Activated naive CD4-positive, alpha-beta T cell treated with anti-CD3 and anti-CD28 coated beads, Interleukin-2, amount 50 U/mL, for 24 hours (primary cell): Measurements from ENCODE around the gene EXOSC5.
"Not testable (repeated sequence)": the region's sequence is repeated elsewhere in the genome, so short reads cannot be mapped to it uniquely, and the experiment has no call there.

Source experiments
- H3K27ac Mint-ChIP-seq: one replicate; pipeline ENCODE4 v1.8.0; 2021; ENCODE audit warnings: mild to moderate bottlenecking, mixed read lengths
- H3K27me3 Mint-ChIP-seq: one replicate; pipeline ENCODE4 v1.8.0; 2021; ENCODE audit warnings: mixed read lengths
- H3K36me3 Mint-ChIP-seq: one replicate; pipeline ENCODE4 v1.8.0; 2021; ENCODE audit warnings: mixed read lengths
- H3K4me1 Mint-ChIP-seq: one replicate; pipeline ENCODE4 v1.8.0; 2021; ENCODE audit warnings: mixed read lengths
- H3K4me3 Mint-ChIP-seq: one replicate; pipeline ENCODE4 v1.8.0; 2021; ENCODE audit warnings: mild to moderate bottlenecking, mixed read lengths
- H3K9me3 Mint-ChIP-seq: one replicate; pipeline ENCODE4 v1.8.0; 2021; ENCODE audit warnings: mixed read lengths

Gene EXOSC5

DNA sequence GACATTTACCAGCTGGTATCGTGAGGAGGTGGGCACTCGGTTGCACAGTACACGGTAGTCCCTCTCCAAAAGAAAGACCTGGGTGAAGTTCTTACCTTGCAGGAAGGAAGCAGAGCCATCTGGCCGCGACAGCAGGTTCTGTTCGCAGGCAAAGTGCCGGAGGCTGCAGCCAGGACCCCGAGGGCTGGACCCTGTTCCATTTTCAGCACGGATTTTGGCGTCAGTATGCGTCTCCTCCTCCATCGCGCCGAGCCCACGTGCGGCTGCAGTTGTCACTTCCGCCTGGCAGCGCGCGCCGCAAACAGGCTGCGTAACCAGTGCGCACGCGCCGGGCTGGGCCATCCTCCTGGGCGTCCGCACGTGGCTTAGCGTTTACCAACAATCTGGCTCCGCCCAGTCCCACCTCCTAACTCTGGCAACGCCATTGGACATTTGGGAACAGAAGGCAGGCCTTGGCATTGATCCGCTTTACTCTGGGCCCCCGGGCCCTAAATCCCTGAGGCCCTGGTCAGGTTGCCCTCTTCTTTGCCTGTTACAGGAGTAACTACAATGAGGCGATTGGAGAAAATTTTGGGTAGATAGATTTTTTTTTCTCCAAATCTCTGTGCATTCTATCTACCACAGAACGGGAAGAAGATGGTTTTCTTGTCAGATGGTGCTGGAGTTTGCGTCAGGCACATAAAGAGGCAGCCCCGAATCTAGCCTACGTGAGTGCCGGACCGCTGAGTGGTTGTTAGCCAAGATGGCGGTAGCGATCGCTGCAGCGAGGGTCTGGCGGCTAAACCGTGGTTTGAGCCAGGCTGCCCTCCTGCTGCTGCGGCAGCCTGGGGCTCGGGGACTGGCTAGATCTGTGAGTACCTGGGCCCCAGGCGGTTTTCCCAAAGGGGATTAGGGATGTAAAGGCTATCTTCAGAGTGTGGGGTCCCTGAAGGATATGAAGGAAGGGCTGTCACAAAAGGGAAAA lies at the start of gene EXOSC5, which contains the start of gene BCKDHA:
TSS of gene EXOSC5 (minus strand) at position 274 of the 964 bp plus-strand sequence. CDS start at position 243, 31 bp downstream.
TSS of gene BCKDHA (plus strand) at position 733 of the 964 bp plus-strand sequence. CDS start at position 743, 10 bp downstream.
- H3K27ac Mint-ChIP-seq = peak within 1 kb of the TSS; percentile 99
- H3K27me3 Mint-ChIP-seq = no peaks in the 10 kb centered on the region
- no peaks in the 10 kb centered on the region for H3K9me3 Mint-ChIP-seq
- peaks cover 48% of the 10 kb centered on the region for H3K4me1 Mint-ChIP-seq
- H3K36me3 Mint-ChIP-seq = peaks cover 5% of the 10 kb centered on the region
- peak within 1 kb of the TSS; percentile 99 for H3K4me3 Mint-ChIP-seq

- Mint-ChIP-seq H3K4me1 (peaks cover 7% of the 10 kb centered on the region), H3K27me3 (peaks cover 1% of the 10 kb centered on the region), H3K27ac (no peak overlapping the region), H3K36me3 (no peaks in the 10 kb centered on the region), H3K4me3 (no peak overlapping the region), H3K9me3 (no peaks in the 10 kb centered on the region)
Observed at GRCh38 chr19:41445575-41445974, 48.4 kb upstream of the EXOSC5 start.

DNA sequence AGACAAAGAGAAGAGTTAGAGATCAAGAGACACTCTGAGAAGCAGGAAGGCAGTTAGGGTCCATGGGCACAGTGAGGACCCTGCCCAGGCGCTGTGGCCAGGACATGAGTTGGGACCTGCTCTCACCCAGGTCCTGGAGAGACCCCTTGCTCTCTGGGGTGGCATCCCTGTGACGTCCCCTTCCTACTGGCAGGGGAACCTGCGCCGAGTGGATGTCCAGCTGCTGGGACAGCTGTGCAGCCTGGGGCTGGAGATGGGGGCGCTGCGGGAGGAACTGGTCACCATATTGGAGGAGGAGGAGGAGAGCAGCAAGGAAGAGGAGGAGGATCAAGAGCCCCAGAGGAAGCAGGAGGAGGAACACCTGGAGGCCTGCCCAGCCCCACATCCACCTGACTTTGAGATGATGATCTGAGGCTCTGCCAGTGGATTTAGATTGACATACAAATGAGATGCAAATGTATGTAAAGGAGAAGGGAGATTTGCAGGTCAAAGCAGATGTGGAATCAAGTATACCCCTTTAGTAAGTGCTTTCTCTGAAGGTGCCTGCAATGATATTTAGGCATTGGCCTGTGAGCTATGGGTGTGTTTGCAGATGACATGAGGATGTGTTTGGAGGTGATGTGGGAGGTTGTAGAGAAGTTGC lies 46.8 kb upstream of the EXOSC5 start:
- H3K9me3 Mint-ChIP-seq = no peaks in the 10 kb centered on the region
- H3K4me3 Mint-ChIP-seq = no peak overlapping the region
- no peaks in the 10 kb centered on the region for H3K27me3 Mint-ChIP-seq
- no peaks in the 10 kb centered on the region for H3K4me1 Mint-ChIP-seq
- no peaks in the 10 kb centered on the region for H3K36me3 Mint-ChIP-seq
- peak overlapping the region; percentile 59 for H3K27ac Mint-ChIP-seq

GRCh38 chr19:41442473-41443355 lies 45.6 kb upstream of the EXOSC5 start, which contains the start of gene ERICH4:
TSS of gene ERICH4 (plus strand) at chr19:41443156. CDS start at chr19:41443170, 14 bp downstream.
- peaks cover 2% of the 10 kb centered on the region for H3K36me3 Mint-ChIP-seq

DNA sequence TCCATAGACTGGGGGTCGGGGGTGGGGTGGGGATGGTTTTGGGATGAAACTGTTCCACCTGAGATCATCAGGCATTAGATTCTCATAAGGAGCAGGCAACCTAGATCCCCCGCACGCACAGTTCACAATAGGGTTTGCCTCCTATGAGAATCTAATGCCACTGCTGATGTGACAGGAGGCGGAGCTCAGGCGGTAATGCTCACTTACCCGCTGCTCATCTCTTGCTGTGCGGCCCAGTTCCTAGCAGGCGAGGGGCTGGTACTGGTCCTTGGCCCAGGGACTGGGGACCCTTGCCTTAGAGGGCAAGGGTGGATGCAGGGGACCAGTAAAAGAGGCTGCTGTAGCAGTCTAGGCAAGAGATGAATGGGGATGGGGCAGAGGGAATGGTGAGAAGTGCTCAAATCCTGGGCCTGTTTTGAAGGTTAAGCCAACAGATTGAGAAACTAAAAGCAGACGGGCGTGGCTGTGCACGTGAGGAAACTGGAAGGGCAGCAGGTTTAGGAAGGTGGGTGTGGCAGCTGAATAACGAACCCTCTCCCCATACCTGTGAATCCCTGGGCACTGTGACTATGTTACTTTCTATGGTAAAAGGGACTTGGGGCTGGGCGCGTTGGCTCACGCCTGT lies 44.3 kb upstream of the EXOSC5 start:
- Mint-ChIP-seq H3K9me3 (no peaks in the 10 kb centered on the region), H3K27me3 (no peaks in the 10 kb centered on the region), H3K4me3 (no peak overlapping the region), H3K4me1 (peaks cover 6% of the 10 kb centered on the region), H3K36me3 (peaks cover 5% of the 10 kb centered on the region), H3K27ac (peak overlapping the region; percentile 10)

More at GRCh38 chr19:41442473-41443355, 45.6 kb upstream of the EXOSC5 start, which contains the start of gene ERICH4:
- no peaks in the 10 kb centered on the region for H3K9me3 Mint-ChIP-seq
- H3K4me3 Mint-ChIP-seq = no peak within 1 kb of the TSS
- peak within 1 kb of the TSS; percentile 59 for H3K27ac Mint-ChIP-seq
- no peaks in the 10 kb centered on the region for H3K27me3 Mint-ChIP-seq
- peaks cover 3% of the 10 kb centered on the region for H3K4me1 Mint-ChIP-seq

DNA sequence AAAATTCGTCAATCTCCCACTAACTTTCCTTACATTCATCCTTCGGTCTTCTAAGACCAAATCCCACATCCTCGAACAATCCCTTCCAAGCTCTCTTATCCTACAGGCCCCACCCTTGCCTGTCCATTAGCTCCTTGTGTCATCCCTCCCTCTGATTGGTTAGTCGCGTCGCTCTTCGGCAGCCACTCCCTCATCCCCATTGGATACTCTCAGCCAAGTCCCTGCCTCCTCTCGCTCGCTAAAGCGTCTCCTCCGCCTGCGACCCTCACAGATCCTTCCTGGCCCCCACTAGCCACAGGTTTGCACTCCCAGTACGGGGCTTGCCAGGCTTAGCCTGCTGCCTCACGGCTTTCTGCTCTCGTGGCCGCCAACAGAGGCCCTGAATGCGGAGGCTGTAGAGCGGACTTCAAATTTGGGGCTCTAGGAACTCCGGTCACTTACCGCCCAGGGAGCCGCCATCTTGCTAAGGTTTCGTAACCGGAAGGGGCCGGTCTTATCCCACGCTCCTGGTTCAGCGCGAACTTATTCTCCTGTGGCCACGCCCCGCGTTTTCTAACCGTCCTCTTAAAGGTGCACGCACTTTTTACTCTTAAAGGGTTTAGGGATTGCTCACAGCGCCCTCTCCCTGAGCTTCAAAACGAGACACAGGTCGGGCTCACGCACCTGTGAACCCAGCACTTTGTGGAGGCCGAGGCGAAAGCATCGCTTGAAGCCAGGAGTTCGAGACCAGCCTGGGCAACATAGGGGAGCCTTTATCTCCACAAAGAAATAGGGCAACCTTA lies 42.5 kb upstream of the EXOSC5 start, which contains the start of gene DMAC2:
TSS of gene DMAC2 (minus strand) at position 472 of the 782 bp plus-strand sequence. CDS start at position 459, 13 bp downstream.
- Mint-ChIP-seq H3K27ac (no peak within 1 kb of the TSS), H3K9me3 (no peaks in the 10 kb centered on the region), H3K27me3 (no peaks in the 10 kb centered on the region), H3K4me1 (peaks cover 6% of the 10 kb centered on the region), H3K4me3 (no peak within 1 kb of the TSS), H3K36me3 (peaks cover 6% of the 10 kb centered on the region)

GRCh38 chr19:41437944-41438574 lies 40.9 kb upstream of the EXOSC5 start:
- Mint-ChIP-seq H3K27me3 (no peaks in the 10 kb centered on the region), H3K36me3 (peaks cover 6% of the 10 kb centered on the region), H3K27ac (peak overlapping the region; percentile 70), H3K4me1 (peaks cover 10% of the 10 kb centered on the region), H3K9me3 (no peaks in the 10 kb centered on the region), H3K4me3 (no peak overlapping the region)

DNA sequence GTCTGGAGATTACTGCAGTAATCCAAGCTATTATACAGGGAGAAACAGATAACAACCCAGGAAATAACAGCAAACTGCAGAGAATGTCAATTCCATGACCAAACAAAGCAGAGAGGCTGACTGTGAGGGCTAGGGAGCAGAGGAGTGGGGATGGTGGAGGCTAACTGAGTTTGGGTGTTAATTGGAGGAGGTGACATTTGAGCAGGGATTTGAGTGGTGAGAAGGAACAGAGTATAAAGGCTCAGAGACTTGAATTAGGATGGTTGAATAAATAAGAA lies 39.5 kb upstream of the EXOSC5 start:
- Mint-ChIP-seq H3K9me3 (no peaks in the 10 kb centered on the region), H3K27me3 (no peaks in the 10 kb centered on the region), H3K4me1 (peaks cover 10% of the 10 kb centered on the region), H3K36me3 (peaks cover 6% of the 10 kb centered on the region), H3K4me3 (peak overlapping the region; percentile 9), H3K27ac (no peak overlapping the region)

DNA sequence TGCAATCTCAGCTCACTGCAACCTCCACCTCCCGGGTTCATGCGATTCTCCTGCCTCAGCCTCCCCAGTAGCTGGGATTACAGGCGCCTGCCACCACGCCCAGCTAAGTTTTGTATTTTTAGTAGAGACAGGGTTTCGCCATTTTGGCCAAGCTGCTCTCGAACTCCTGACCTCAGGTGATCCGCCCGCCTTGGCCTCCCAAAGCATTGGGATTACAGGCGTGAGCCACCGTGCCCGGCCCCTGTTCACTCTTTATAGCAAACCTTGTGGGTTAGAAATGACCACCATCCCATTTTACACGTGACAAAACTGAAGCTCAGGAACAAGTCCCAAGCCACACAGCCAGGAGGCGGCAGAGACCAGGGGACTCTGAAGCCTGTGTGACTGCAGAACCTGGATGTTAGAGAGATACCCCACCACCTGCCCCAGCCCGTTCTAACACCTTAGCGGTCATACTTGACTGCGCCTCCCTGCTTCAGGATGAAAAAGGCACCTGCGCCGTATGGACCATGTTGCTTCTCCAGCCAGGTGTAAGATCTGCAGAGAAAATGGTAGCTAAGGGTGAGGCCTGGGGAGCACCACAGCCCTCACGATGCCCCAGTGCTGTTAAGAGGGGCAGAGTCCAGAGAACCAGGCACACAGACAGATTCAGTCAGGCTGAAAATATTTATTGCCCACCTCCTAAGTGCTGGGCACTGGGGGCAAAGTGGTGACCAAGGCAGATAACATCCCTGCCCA lies 38.9 kb upstream of the EXOSC5 start:
- no peaks in the 10 kb centered on the region for H3K27me3 Mint-ChIP-seq
- peak overlapping the region; percentile 9 for H3K4me3 Mint-ChIP-seq
- peaks cover 6% of the 10 kb centered on the region for H3K36me3 Mint-ChIP-seq
- H3K27ac Mint-ChIP-seq = no peak overlapping the region
- H3K9me3 Mint-ChIP-seq = no peaks in the 10 kb centered on the region
- H3K4me1 Mint-ChIP-seq = peaks cover 10% of the 10 kb centered on the region

DNA sequence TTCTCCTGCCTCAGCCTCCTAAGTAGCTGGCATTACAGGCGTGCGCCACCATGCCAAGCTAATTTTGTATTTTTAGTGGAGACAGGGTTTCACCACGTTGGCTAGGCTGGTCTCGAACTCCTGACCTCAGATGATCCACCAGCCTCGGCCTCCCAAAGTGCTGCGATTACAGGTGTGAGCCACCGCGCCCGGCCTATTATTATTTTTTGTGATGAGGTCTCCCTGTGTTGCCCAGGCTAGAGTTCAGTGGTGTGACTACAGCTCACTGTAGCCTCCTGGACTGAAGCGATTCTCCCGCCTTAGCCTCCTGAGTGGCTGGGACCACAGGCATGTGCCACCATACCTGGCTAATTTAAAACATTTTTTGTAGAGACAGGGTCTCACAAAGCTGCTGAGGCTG lies 38.2 kb upstream of the EXOSC5 start:
- not testable (repeated sequence) for H3K9me3 Mint-ChIP-seq, H3K27me3 Mint-ChIP-seq, H3K36me3 Mint-ChIP-seq, H3K4me1 Mint-ChIP-seq, H3K27ac Mint-ChIP-seq, H3K4me3 Mint-ChIP-seq

- peaks cover 6% of the 10 kb centered on the region for H3K36me3 Mint-ChIP-seq
- peaks cover 10% of the 10 kb centered on the region for H3K4me1 Mint-ChIP-seq
- H3K9me3 Mint-ChIP-seq = no peaks in the 10 kb centered on the region
- H3K27me3 Mint-ChIP-seq = no peaks in the 10 kb centered on the region
- no peak overlapping the region for H3K4me3 Mint-ChIP-seq
- peak overlapping the region; percentile 47 for H3K27ac Mint-ChIP-seq
Observed at GRCh38 chr19:41434450-41434849, 37.3 kb upstream of the EXOSC5 start.

DNA sequence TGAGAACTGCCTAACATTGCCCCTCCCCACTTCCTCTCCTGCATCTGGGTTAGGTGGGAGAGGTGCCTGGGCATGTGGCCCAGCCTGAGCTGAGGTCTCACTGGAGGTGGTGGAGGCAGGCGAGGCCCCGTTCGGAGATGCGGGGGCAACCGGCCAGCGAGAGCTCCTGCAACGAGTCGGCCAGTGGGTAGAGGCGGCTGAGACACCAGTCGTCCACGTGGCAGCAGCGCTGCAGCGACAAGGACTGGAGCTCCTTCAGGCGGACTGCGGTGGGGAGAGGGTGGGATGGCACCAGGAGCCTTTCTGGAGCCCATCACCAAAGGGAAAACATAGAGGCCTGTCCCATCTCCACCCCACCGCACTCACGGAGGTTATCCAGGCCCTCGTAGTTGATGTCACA lies 36.0 kb upstream of the EXOSC5 start:
- Mint-ChIP-seq H3K4me1 (peaks cover 20% of the 10 kb centered on the region), H3K9me3 (no peaks in the 10 kb centered on the region), H3K4me3 (no peak overlapping the region), H3K36me3 (peaks cover 4% of the 10 kb centered on the region), H3K27ac (no peak overlapping the region), H3K27me3 (no peaks in the 10 kb centered on the region)
